Measurements from ENCODE around the gene LAD1. TPM values are rescaled to one million over a fixed set of nuclear protein-coding genes. Genes with fewer than 3 reads are reported as not detected.

The LAD1 gene
- total RNA-seq, 3 donors from 2014 or later: 13.1 to 18.0 TPM; not detected in 1

- Histone ChIP-seq H3K4me3 (no peak overlapping the region), H3K4me1 (no peaks in the 10 kb centered on the region), H3K36me3 (no peaks in the 10 kb centered on the region), H3K9me3 (no peaks in the 10 kb centered on the region), H3K27me3 (no peaks in the 10 kb centered on the region), H3K27ac (no peak overlapping the region)
- intact Hi-C loops (cut with DNase I; ENCODE audit: low total_unique reads): no loop called here
- TF ChIP-seq POLR2AphosphoS5 (IDR thresholded peaks at IDR 0.05): no peak
- DNase-seq (ENCODE audit: low spot score in 2 of 2): no peak
Observed at GRCh38 chr1:201375169-201375568, 24.0 kb downstream of the LAD1 start.

DNA sequence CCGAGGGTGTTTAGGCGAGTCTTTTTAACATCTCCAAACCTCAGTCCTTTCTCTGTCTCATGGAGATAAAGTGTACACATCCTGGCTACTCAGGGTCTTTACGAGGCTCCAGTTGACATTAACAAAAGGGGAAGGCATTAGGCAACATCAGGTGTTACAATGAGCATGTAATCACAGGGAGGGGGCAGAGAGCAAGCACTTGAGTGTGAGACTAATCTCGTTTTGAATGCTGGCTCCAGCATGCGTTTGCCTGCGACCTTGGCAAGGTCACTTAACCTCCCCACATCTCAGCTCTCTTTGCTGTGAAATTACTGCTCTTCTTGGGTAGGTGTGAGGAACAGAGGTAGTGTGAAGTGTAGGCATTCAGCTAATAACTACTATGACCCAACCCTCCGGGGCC is 24.8 kb downstream of the LAD1 start:
- intact Hi-C loops (cut with DNase I; ENCODE audit: low total_unique reads): no loop called here
- Histone ChIP-seq H3K4me3 (no peak overlapping the region), H3K27me3 (no peaks in the 10 kb centered on the region), H3K27ac (no peak overlapping the region), H3K36me3 (no peaks in the 10 kb centered on the region), H3K9me3 (no peaks in the 10 kb centered on the region), H3K4me1 (no peaks in the 10 kb centered on the region)
- no peak for TF ChIP-seq POLR2AphosphoS5 (IDR thresholded peaks at IDR 0.05)
- DNase-seq (ENCODE audit: low spot score in 2 of 2): no peak

GRCh38 chr1:201371792-201372191 is 27.3 kb downstream of the LAD1 start:
- Histone ChIP-seq H3K27me3 (no peaks in the 10 kb centered on the region), H3K4me1 (no peaks in the 10 kb centered on the region), H3K4me3 (no peak overlapping the region), H3K27ac (no peak overlapping the region), H3K9me3 (no peaks in the 10 kb centered on the region), H3K36me3 (no peaks in the 10 kb centered on the region)
- DNase-seq (ENCODE audit: low spot score in 2 of 2): no peak
- no peak for TF ChIP-seq POLR2A (IDR thresholded peaks at IDR 0.05)
- TF ChIP-seq POLR2AphosphoS5 (IDR thresholded peaks at IDR 0.05): no peak
- no peak for TF ChIP-seq CTCF (IDR thresholded peaks at IDR 0.05)
- intact Hi-C loops (cut with DNase I; ENCODE audit: low total_unique reads): no loop called here

GRCh38 chr1:201371276-201371675 is 27.8 kb downstream of the LAD1 start:
- H3K4me1 ChIP-seq: no peaks in the 10 kb centered on the region
- TF ChIP-seq CTCF (IDR thresholded peaks at IDR 0.05) (no peak), POLR2AphosphoS5 (IDR thresholded peaks at IDR 0.05) (no peak), POLR2A (IDR thresholded peaks at IDR 0.05) (no peak)
- no peak overlapping the region for H3K4me3 ChIP-seq
- intact Hi-C loops (cut with DNase I; ENCODE audit: low total_unique reads): no loop called here
- no peaks in the 10 kb centered on the region for H3K27me3 ChIP-seq
- DNase-seq (ENCODE audit: low spot score in 2 of 2): no peak
- H3K36me3 ChIP-seq: no peaks in the 10 kb centered on the region
- no peaks in the 10 kb centered on the region for H3K9me3 ChIP-seq
- no peak overlapping the region for H3K27ac ChIP-seq

DNA sequence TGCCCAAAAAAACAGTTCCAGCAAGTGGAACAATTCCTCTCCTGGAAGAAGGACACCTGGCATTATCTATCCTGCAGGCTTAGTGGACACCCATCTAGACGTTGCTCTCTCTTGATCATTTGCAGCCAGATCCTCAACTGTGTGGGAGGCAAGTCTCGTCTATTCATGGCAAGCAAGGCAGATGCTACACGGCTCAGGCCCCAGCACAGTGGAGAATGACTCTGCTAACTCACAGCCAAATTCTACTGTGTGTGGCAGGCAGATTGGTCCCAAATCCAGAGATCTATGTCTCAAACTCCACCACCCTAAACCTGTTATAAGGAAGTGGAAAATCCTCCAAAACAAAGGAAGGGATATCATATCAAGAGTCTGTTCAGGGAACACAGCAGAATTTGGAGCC is 28.6 kb downstream of the LAD1 start:
- TF ChIP-seq POLR2AphosphoS5 (IDR thresholded peaks at IDR 0.05): no peak
- TF ChIP-seq CTCF (IDR thresholded peaks at IDR 0.05): no peak
- TF ChIP-seq POLR2A (IDR thresholded peaks at IDR 0.05): no peak
- H3K4me1 ChIP-seq: no peaks in the 10 kb centered on the region
- H3K9me3 ChIP-seq: no peaks in the 10 kb centered on the region
- H3K4me3 ChIP-seq: no peak overlapping the region
- H3K27ac ChIP-seq: no peak overlapping the region
- no peaks in the 10 kb centered on the region for H3K27me3 ChIP-seq
- DNase-seq (ENCODE audit: low spot score in 2 of 2): no peak
- no peaks in the 10 kb centered on the region for H3K36me3 ChIP-seq
- intact Hi-C loops (cut with DNase I; ENCODE audit: low total_unique reads): no loop called here

GRCh38 chr1:201369209-201369608 is 29.9 kb downstream of the LAD1 start:
- no peaks in the 10 kb centered on the region for H3K36me3 ChIP-seq
- intact Hi-C loops (cut with DNase I; ENCODE audit: low total_unique reads): no loop called here
- H3K4me3 ChIP-seq: no peak overlapping the region
- H3K9me3 ChIP-seq: no peaks in the 10 kb centered on the region
- DNase-seq (ENCODE audit: low spot score in 2 of 2): no peak
- H3K4me1 ChIP-seq: no peaks in the 10 kb centered on the region
- no peak overlapping the region for H3K27ac ChIP-seq
- no peaks in the 10 kb centered on the region for H3K27me3 ChIP-seq
- no peak for TF ChIP-seq POLR2A (IDR thresholded peaks at IDR 0.05)
- no peak for TF ChIP-seq CTCF (IDR thresholded peaks at IDR 0.05)
- TF ChIP-seq POLR2AphosphoS5 (IDR thresholded peaks at IDR 0.05): no peak

Data from breast epithelium (tissue), 4 donors.